H9 (cell line): ENCODE data around the gene IGSF5. TPM values are rescaled to one million over a fixed set of nuclear protein-coding genes. Genes with fewer than 3 reads are reported as not detected.

Experiments
- DNase-seq: peaks from one replicate; pipeline ENCODE4 v3.0.0-alpha.2; 2017
- H2AFZ ChIP-seq: one replicate; pipeline ENCODE4 v1.6.1; 2013; ENCODE audit warnings: mild to moderate bottlenecking, low read length, control low read depth, moderate library complexity
- H2AK5ac ChIP-seq: 2 replicates; pipeline ENCODE4 v1.6.1; 2013; ENCODE audit warnings: low read length, control low read depth, mixed read lengths; ENCODE audit not compliant: insufficient read length
- H2BK120ac ChIP-seq: one replicate; pipeline ENCODE4 v1.6.1; 2013; ENCODE audit warnings: low read depth, mild to moderate bottlenecking, low read length, control low read depth, inconsistent platforms; ENCODE audit not compliant: poor library complexity, severe bottlenecking
- H2BK12ac ChIP-seq: 2 replicates; pipeline ENCODE4 v1.6.1; 2013; ENCODE audit warnings: low read length, control low read depth, mixed read lengths, low read depth; ENCODE audit not compliant: insufficient read length
- H2BK15ac ChIP-seq: 2 replicates; pipeline ENCODE4 v1.6.1; 2013; ENCODE audit warnings: low read depth, low read length, control low read depth
- H2BK20ac ChIP-seq: one replicate; pipeline ENCODE4 v1.6.1; 2013; ENCODE audit warnings: low read depth, mild to moderate bottlenecking, low read length, control low read depth, inconsistent platforms; ENCODE audit not compliant: poor library complexity, severe bottlenecking
- H2BK5ac ChIP-seq: 2 replicates; pipeline ENCODE4 v1.6.1; 2013; ENCODE audit warnings: low read length, control low read depth, mixed read lengths; ENCODE audit not compliant: insufficient read length
- H3K14ac ChIP-seq: 2 replicates; pipeline ENCODE4 v1.6.1; 2013; ENCODE audit warnings: low read length, control low read depth; ENCODE audit not compliant: insufficient read depth
- H3K18ac ChIP-seq: 2 replicates; pipeline ENCODE4 v1.6.1; 2013; ENCODE audit warnings: low read depth, mild to moderate bottlenecking, mixed read lengths, low read length, control low read depth; ENCODE audit not compliant: insufficient read length
- H3K23ac ChIP-seq: 2 replicates; pipeline ENCODE4 v1.6.1; 2013; ENCODE audit warnings: low read length, control low read depth, mixed read lengths, low read depth; ENCODE audit not compliant: insufficient read length
- H3K23me2 ChIP-seq: 2 replicates; pipeline ENCODE4 v1.6.1; 2013; ENCODE audit warnings: low read depth, mild to moderate bottlenecking, mixed read lengths, low read length, control low read depth; ENCODE audit not compliant: insufficient read length, poor library complexity, severe bottlenecking
- H3K27ac ChIP-seq: 2 replicates; pipeline ENCODE4 v1.5.1; 2013; ENCODE audit warnings: low read length, control low read depth, mixed read lengths, low read depth; ENCODE audit not compliant: insufficient read length
- H3K27me3 ChIP-seq: 2 replicates; pipeline ENCODE4 v1.6.1; 2013; ENCODE audit warnings: low read length, control low read depth, inconsistent platforms; ENCODE audit not compliant: insufficient read depth
- H3K4ac ChIP-seq: 2 replicates; pipeline ENCODE4 v1.6.1; 2013; ENCODE audit warnings: low read depth, mild to moderate bottlenecking, control low read depth, inconsistent platforms, low read length, moderate library complexity
- H3K4me1 ChIP-seq: 2 replicates; pipeline ENCODE4 v1.6.1; 2013; ENCODE audit warnings: low read length, control low read depth, inconsistent platforms; ENCODE audit not compliant: insufficient read depth
- H3K4me2 ChIP-seq: 2 replicates; pipeline ENCODE4 v1.6.1; 2013; ENCODE audit warnings: low read length, control low read depth, mixed read lengths; ENCODE audit not compliant: insufficient read length, insufficient read depth
- H3K56ac ChIP-seq: 2 replicates; pipeline ENCODE4 v1.6.1; 2013; ENCODE audit warnings: low read depth, mild to moderate bottlenecking, mixed read lengths, low read length, control low read depth; ENCODE audit not compliant: insufficient read length
- H3K79me1 ChIP-seq: 2 replicates; pipeline ENCODE4 v1.6.1; 2013; ENCODE audit warnings: low read depth, mild to moderate bottlenecking, moderate library complexity, low read length, control low read depth, inconsistent platforms; ENCODE audit not compliant: insufficient read depth, poor library complexity, severe bottlenecking
- H3K79me2 ChIP-seq: 2 replicates; pipeline ENCODE4 v1.6.1; 2013; ENCODE audit warnings: low read length, control low read depth, inconsistent platforms; ENCODE audit not compliant: insufficient read depth
- H3K9ac ChIP-seq: 2 replicates; pipeline ENCODE4 v1.6.1; 2013; ENCODE audit warnings: low read length, control low read depth, mixed read lengths; ENCODE audit not compliant: insufficient read length; ENCODE audit errors: extremely low read depth
- H3K9me3 ChIP-seq: one replicate; pipeline ENCODE4 v1.6.1; 2013; ENCODE audit warnings: low read depth, low read length, inconsistent platforms; ENCODE audit not compliant: control insufficient read depth
- H3T11ph ChIP-seq: one replicate; pipeline ENCODE4 v1.6.1; 2013; ENCODE audit warnings: mild to moderate bottlenecking, low read length, control low read depth, inconsistent platforms
- H4K20me1 ChIP-seq: one replicate; pipeline ENCODE4 v1.6.1; 2013; ENCODE audit not compliant: control insufficient read depth, insufficient read length, insufficient read depth
- H4K5ac ChIP-seq: 2 replicates; pipeline ENCODE4 v1.6.1; 2013; ENCODE audit warnings: low read depth, mild to moderate bottlenecking, mixed read lengths, low read length, control low read depth; ENCODE audit not compliant: insufficient read length
- H4K8ac ChIP-seq: replicated peaks from 2 replicates; pipeline ENCODE4 v1.6.1; 2013; ENCODE audit warnings: low read length, control low read depth, mixed read lengths, low read depth; ENCODE audit not compliant: insufficient read length
- H4K91ac ChIP-seq: 2 replicates; pipeline ENCODE4 v1.6.1; 2013; ENCODE audit warnings: low read depth, mild to moderate bottlenecking, moderate library complexity, mixed read lengths, low read length, control low read depth; ENCODE audit not compliant: insufficient read length
- H3K27ac Mint-ChIP-seq, 3 experiments: 2 replicates in 2 of 3; 3 replicates in 1 of 3; pipeline ENCODE4 v1.8.0; 2020 to 2021; ENCODE audit warnings: mixed read lengths in 3 of 3, mild to moderate bottlenecking in 1 of 3, moderate library complexity in 1 of 3
- H3K27me3 Mint-ChIP-seq: 2 replicates; pipeline ENCODE4 v1.8.0; 2021; ENCODE audit warnings: low read depth, mild to moderate bottlenecking, moderate library complexity, mixed read lengths
- H3K36me3 Mint-ChIP-seq, 3 experiments: 2 replicates in 2 of 3; 3 replicates in 1 of 3; pipeline ENCODE4 v1.8.0; 2020 to 2021; ENCODE audit warnings: low read depth in 3 of 3, mixed read lengths in 3 of 3; ENCODE audit not compliant: insufficient read depth in 1 of 3
- H3K4me1 Mint-ChIP-seq, 2 experiments: 2 replicates each; pipeline ENCODE4 v1.8.0; 2020; ENCODE audit warnings: mixed read lengths in 2 of 2
- H3K4me3 Mint-ChIP-seq, 2 experiments: 2 replicates in 1 of 2; 3 replicates in 1 of 2; pipeline ENCODE4 v1.8.0; 2020 to 2021; ENCODE audit warnings: mild to moderate bottlenecking in 2 of 2, mixed read lengths in 2 of 2, moderate library complexity in 1 of 2
- H3K9me3 Mint-ChIP-seq, 2 experiments: 2 replicates in 1 of 2; 3 replicates in 1 of 2; pipeline ENCODE4 v1.8.0; 2020; ENCODE audit warnings: mild to moderate bottlenecking in 2 of 2, mixed read lengths in 2 of 2, moderate library complexity in 1 of 2
- WGBS: extraction: QIAGEN DNeasy Blood & Tissue Kit; methylation state at CpG from one replicate; pipeline ENCODE4 v1.1.7; 2013; ENCODE audit warnings: missing lambda C conversion rate, low lambda C conversion rate, mixed read lengths; ENCODE audit not compliant: insufficient read length; ENCODE audit errors: extremely low coverage; 5-methylcytosine and 5-hydroxymethylcytosine counted together
- total RNA-seq: library from RNA; stranded (reverse); gene quantifications from 2 replicates; pipeline ENCODE4 v1.2.1, GENCODE V29; 2021
- TF ChIP-seq, protein P1 (sequence below): fragments of 200-600 bp; sonication (generic); conservative IDR thresholded peaks from 3 replicates; pipeline ENCODE4 v1.8.0; 2021; ENCODE audit warnings: antibody characterized with exemption, mild to moderate bottlenecking

Gene IGSF5
- total RNA-seq, 1 experiment from 2014 or later, result 2.1 TPM

DNA sequence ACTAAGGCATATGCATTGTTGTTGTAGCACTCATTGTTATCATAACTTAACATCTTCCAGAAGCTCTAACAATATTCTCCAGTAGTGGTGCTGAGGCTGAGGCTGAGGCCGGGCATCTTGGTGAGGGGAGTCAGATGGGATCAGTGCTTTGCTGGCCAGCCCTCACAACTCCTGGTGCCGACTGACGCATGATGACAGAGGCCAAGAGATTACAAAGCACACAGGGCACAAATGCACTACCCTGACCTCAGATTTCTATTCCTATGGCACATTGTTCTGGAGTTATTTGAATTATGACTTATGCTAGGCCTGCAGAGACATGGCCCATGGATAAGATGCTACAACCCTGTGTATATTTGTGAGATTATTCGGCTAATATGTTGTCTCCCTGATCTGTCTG is 8.3 kb upstream of the IGSF5 start:
- Histone ChIP-seq H3K9me3 (no peaks in the 10 kb centered on the region), H3K27me3 (no peaks in the 10 kb centered on the region), H2BK120ac (no peak overlapping the region), H2AFZ (no peak overlapping the region), H3K23me2 (no peaks in the 10 kb centered on the region), H3K79me2 (no peaks in the 10 kb centered on the region), H3K14ac (no peak overlapping the region), H3K27ac (no peak overlapping the region), H4K20me1 (no peaks in the 10 kb centered on the region), H3K4me2 (no peak overlapping the region), H3K4ac (no peak overlapping the region), H3K9ac (no peak overlapping the region), H3K79me1 (no peaks in the 10 kb centered on the region), H4K91ac (no peak overlapping the region), H2BK5ac (no peak overlapping the region), H2BK20ac (no peak overlapping the region), H3K18ac (no peak overlapping the region), H4K8ac (no peak overlapping the region), H3K4me1 (no peaks in the 10 kb centered on the region), H2BK15ac (no peak overlapping the region), H2BK12ac (no peak overlapping the region), H3T11ph (no peak overlapping the region), H4K5ac (no peak overlapping the region), H3K23ac (no peak overlapping the region), H2AK5ac (no peak overlapping the region), H3K56ac (no peak overlapping the region)
- TF ChIP-seq, protein P1, sequence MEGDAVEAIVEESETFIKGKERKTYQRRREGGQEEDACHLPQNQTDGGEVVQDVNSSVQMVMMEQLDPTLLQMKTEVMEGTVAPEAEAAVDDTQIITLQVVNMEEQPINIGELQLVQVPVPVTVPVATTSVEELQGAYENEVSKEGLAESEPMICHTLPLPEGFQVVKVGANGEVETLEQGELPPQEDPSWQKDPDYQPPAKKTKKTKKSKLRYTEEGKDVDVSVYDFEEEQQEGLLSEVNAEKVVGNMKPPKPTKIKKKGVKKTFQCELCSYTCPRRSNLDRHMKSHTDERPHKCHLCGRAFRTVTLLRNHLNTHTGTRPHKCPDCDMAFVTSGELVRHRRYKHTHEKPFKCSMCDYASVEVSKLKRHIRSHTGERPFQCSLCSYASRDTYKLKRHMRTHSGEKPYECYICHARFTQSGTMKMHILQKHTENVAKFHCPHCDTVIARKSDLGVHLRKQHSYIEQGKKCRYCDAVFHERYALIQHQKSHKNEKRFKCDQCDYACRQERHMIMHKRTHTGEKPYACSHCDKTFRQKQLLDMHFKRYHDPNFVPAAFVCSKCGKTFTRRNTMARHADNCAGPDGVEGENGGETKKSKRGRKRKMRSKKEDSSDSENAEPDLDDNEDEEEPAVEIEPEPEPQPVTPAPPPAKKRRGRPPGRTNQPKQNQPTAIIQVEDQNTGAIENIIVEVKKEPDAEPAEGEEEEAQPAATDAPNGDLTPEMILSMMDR, result no peak
- H3K4me1 Mint-ChIP-seq, result peaks cover 10 to 11% of the 10 kb centered on the region in 2 experiments; a peak in 1 of 4 replicates
- WGBS, result no CpG with 5 or more reads among the region's 4 CpGs
- no peak for DNase-seq
- no peak overlapping the region for H3K4me3 Mint-ChIP-seq
- H3K27me3 Mint-ChIP-seq, result no peaks in the 10 kb centered on the region; the same call in 1 of the 2 replicates
- H3K9me3 Mint-ChIP-seq, result peaks cover 0 to 6% of the 10 kb centered on the region in 2 experiments; a peak in 2 of 5 replicates
- no peak overlapping the region; a peak in 1 of 7 replicates for H3K27ac Mint-ChIP-seq
- H3K36me3 Mint-ChIP-seq, result peaks cover 0 to 3% (median 0%) of the 10 kb centered on the region in 3 experiments; a peak in 3 of 7 replicates
